Measurements from ENCODE around the gene SNU13.
"Not testable (repeated sequence)": the region's sequence is repeated elsewhere in the genome, so short reads cannot be mapped to it uniquely, and the experiment has no call there.

SNU13 gene

GRCh38 chr22:41681616-41682015, 7.1 kb downstream of the SNU13 start:
- no peak for DNase-seq

- no peak for DNase-seq
Observed at GRCh38 chr22:41676134-41676533, 12.5 kb downstream of the SNU13 start.

DNA sequence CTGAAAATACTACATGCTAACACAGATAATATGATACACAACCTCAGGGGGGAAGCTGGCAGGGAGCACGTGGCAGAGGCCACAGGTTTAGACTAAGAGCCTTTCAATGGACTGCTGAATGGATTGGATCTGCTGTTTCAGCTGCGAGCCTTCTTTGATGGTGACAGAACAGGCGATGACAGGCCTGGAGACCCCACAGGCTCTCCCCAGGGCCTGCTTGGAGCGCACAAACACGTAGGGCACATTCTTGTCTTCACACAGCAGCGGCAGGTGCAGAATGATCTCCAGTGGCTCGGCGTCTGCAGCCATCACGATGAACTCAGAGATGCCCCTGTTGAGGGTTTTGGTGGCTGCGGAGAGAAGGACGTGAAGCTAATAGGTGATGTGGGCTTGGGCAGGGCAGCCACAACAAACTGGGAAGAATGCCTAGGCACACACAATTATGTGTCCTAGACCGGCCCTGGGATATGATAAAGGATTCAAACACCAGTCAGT, 13.8 kb downstream of the SNU13 start:
- DNase-seq = peak in 1 of 3 experiments; percentile 3

DNA sequence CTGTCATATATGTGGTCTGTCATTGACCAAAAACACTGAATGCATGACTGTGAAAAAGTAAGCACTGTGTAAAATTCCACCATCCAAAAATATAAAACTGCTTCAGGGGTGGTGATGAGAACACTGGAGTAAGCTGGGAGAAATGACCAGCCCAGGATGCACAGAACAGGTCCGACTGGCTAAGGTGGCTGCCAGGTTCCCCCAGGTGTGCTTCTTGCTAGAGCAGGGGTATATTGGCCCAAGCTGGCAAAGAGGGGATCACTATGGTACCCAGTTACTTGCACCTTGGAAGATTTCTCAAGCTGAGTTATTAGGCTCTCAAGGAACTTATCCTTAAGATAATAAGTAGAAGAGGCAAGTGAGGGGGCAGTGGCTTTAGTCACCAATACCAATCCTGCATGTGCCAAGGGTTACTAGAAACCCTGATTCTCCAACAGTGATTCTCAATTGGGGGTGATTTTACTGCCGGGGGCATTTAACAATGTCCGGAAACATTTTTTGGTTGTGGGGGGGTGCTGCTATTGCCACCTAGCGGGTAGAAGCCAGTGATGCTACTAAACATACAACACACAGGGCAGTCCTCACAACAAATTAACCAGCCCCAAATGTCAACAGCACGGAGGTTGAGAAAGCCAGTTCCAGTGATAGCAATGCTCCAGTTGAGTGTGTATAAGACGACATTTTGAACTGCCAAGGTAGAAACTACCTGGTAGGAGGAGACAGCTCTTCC, 15.7 kb downstream of the SNU13 start:
- DNase-seq = no peak

- peak in 1 of 3 experiments; percentile 2 for DNase-seq
Observed at GRCh38 chr22:41672096-41672495, 16.6 kb downstream of the SNU13 start.

- no peak for DNase-seq
Observed at GRCh38 chr22:41668971-41669911, 19.4 kb downstream of the SNU13 start.

GRCh38 chr22:41664951-41665350, 23.7 kb downstream of the SNU13 start:
- DNase-seq = no peak

DNA sequence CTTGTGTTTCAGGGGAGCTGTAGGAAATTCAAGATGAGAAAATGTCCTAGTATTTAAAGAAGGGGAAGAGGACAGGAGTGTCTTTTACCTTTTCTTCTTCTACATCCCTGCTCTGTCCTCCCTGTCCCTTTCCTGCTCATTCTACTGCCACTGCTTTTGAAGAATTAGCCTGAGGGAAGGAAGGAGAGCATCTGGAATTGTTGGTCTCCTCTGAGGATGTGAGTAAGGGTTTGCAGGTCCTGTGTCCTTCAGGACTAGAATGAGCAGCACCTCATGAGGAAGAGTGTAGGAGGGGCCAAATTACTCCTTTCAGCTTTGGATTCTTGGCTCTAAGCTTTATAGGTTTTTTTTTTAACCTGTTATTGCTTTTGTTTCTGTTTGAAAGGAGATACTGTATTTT, 24.2 kb downstream of the SNU13 start:
- no peak for DNase-seq

DNA sequence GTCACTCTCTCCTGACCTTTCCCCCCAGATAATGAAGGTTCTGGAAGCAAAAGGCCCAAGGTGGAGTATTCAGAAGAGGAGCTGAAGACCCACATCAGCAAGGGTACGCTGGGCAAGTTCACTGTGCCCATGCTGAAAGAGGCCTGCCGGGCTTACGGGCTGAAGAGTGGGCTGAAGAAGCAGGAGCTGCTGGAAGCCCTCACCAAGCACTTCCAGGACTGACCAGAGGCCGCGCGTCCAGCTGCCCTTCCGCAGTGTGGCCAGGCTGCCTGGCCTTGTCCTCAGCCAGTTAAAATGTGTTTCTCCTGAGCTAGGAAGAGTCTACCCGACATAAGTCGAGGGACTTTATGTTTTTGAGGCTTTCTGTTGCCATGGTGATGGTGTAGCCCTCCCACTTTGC, 25.1 kb downstream of the SNU13 start:
- not testable (repeated sequence) for DNase-seq

GRCh38 chr22:41661713-41662112, 27.0 kb downstream of the SNU13 start:
- DNase-seq = no peak

GRCh38 chr22:41661088-41661487, 27.6 kb downstream of the SNU13 start:
- no peak for DNase-seq

- no peak for DNase-seq
Observed at GRCh38 chr22:41660416-41660815, 28.3 kb downstream of the SNU13 start.

DNA sequence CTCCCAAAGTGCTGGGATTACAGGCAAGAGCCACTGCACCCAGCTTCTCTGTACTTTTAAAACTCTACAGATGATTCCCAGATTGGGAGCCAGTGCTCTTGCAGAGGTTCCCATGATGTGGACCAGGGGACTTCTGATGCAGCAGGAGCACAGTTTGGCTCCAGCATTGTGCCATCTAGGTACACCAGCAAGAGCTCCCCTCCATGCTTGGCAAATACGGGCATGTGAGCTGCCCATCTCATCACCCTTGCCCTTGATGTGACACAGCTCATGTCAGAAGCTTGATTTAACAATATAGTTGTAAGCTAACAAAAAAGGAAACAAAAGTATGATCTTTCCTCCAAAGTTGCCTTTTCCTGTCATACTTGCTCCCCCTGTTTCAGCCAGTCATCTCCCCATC, 28.7 kb downstream of the SNU13 start:
- no peak for DNase-seq

- no peak for DNase-seq
Observed at GRCh38 chr22:41658869-41659268, 29.8 kb downstream of the SNU13 start.

DNA sequence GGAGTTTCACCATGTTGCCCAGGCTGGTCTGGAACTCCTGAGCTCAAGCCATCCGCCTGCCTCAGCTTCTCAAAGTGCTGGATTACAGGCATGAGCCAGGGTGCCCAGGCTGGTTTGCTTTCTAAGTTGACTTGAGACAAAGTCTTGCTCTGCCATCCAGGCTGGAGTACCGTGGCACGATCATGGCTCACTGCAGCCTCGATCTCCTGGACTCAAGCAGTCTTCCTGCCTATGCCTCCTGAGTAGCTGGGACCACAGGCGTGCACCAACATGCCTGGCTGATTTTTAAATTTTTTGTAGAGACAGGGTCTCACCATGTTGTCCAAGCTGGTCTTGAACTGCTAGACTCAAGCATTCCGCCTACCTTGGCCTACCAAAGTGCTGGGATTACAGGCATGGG, 31.0 kb downstream of the SNU13 start:
- no peak for DNase-seq

- no peak for DNase-seq
Observed at GRCh38 chr22:41656556-41656955, 32.1 kb downstream of the SNU13 start.

GRCh38 chr22:41654322-41654721, 34.3 kb downstream of the SNU13 start:
- no peak for DNase-seq

GRCh38 chr22:41650821-41651220, 37.8 kb downstream of the SNU13 start:
- no peak for DNase-seq

- DNase-seq = no peak
Observed at GRCh38 chr22:41650229-41650628, 38.4 kb downstream of the SNU13 start.

DNA sequence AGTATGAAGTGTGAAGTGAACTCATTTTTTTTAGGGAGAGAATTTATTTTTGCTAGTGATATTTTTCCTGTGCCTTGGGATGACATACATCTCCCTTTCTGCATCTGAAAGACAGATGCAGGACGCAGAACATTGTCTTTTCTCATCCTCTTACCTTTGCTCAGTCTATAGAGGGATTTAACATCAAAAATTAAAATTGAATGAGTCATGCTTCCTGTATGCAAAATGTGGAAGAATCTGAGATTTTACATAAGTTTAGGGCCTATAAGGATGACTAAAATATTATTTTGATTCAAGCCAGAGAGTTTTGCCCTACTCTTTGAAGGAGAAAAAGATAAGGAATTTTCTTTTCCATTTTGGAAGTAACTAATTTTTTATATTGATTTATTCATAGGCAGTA, 40.2 kb downstream of the SNU13 start:
- no peak for DNase-seq

DNA sequence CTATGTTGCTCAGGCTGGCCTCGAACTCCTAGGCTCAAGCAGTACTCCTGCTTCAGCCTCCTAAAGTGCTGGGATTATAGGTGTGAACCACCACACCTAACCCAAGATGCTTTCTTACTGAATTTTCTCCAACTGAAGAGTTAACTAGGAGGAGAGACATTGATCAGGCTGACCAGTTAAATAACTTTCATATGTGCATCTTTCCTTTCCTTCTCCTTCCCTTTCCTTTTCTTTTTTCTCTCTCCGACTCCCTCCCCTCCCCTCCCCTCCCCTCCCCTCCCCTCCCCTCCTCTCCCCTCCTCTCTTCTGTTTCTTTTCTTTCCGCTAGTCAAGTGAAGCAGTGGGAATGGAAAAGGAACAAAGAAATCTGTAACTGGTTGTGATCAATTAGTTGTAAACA, 40.9 kb downstream of the SNU13 start:
- DNase-seq = no peak

- no peak for DNase-seq
Observed at GRCh38 chr22:41642331-41643110, 46.1 kb downstream of the SNU13 start.

- DNase-seq = no peak
Observed at GRCh38 chr22:41641854-41642253, 46.8 kb downstream of the SNU13 start.
